ENCODE measurements around the gene NFASC. TPM values are rescaled to one million over a fixed set of nuclear protein-coding genes. Genes with fewer than 3 reads are reported as not detected.

The NFASC gene
- total RNA-seq, 2 experiments from 2014 or later: not detected

- no TSS peak for BruUV-seq (replicated peaks)
- Histone ChIP-seq H3K9me2 (ENCODE audit: insufficient read depth, low read length) (no peaks in the 10 kb centered on the region), H2AFZ (ENCODE audit: low read length) (no peak overlapping the region), H3K4me1 (ENCODE audit: insufficient read depth, low read length, poor library complexity, severe bottlenecking) (no peaks in the 10 kb centered on the region), H3K9me3 (ENCODE audit: low read length) (no peaks in the 10 kb centered on the region), H3K79me2 (ENCODE audit: insufficient read depth, low read depth, low read length) (no peaks in the 10 kb centered on the region), H3K4me2 (ENCODE audit: low read length) (no peak overlapping the region), H3K36me3 (ENCODE audit: insufficient read depth, low read length) (no peaks in the 10 kb centered on the region), H3K4me3 (ENCODE audit: low read depth, low read length, poor library complexity, severe bottlenecking) (no peak overlapping the region), H4K20me1 (ENCODE audit: insufficient read depth, low read length) (no peaks in the 10 kb centered on the region), H3K27ac (ENCODE audit: low read depth, low read length, poor library complexity, severe bottlenecking) (no peak overlapping the region)
- DNase-seq (ENCODE audit: low spot score): no peak
- ChIA-PET CTCF (ENCODE audit: unreplicated experiment) (no interaction called here), POLR2A (no interaction called here)
- TF ChIP-seq, protein P1, sequence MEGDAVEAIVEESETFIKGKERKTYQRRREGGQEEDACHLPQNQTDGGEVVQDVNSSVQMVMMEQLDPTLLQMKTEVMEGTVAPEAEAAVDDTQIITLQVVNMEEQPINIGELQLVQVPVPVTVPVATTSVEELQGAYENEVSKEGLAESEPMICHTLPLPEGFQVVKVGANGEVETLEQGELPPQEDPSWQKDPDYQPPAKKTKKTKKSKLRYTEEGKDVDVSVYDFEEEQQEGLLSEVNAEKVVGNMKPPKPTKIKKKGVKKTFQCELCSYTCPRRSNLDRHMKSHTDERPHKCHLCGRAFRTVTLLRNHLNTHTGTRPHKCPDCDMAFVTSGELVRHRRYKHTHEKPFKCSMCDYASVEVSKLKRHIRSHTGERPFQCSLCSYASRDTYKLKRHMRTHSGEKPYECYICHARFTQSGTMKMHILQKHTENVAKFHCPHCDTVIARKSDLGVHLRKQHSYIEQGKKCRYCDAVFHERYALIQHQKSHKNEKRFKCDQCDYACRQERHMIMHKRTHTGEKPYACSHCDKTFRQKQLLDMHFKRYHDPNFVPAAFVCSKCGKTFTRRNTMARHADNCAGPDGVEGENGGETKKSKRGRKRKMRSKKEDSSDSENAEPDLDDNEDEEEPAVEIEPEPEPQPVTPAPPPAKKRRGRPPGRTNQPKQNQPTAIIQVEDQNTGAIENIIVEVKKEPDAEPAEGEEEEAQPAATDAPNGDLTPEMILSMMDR (conservative IDR thresholded peaks at IDR 0.05; ENCODE audit: low read length): no peak
- no peak for TF ChIP-seq EZH2phosphoT487 (IDR thresholded peaks at IDR 0.05; ENCODE audit: borderline replicate concordance, low read depth, low read length)
- intact Hi-C loops (cut with micrococcal nuclease; ENCODE audit: unreplicated experiment): no loop called here
These were observed 174.5 kb downstream of the NFASC start for GRCh38 chr1:205045146-205045545.

DNA sequence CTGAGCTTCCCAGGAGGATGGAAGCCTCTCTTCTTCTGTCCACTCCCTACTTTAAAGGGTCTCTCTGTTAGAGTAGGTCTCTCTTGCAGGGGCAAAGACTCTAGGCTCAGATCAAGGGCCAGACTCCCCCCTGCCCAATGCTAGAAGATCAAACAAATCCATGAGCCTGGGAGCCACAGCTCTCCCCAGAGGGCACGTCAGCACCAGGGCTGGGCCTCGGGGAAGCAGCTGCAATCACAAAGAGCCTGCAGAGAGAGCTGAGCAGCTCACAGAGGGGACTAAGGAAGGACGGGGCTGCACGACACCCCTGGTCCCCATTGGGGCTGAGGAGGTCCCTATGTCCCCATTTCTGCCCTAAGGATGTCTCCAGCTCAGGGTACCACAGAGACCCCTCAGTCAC, 176.2 kb downstream of the NFASC start:
- H3K9me2 ChIP-seq (ENCODE audit: insufficient read depth, low read length): no peaks in the 10 kb centered on the region
- POLR2A ChIA-PET: no interaction called here
- H3K36me3 ChIP-seq (ENCODE audit: insufficient read depth, low read length): no peaks in the 10 kb centered on the region
- no peak for TF ChIP-seq EZH2phosphoT487 (IDR thresholded peaks at IDR 0.05; ENCODE audit: borderline replicate concordance, low read depth, low read length)
- TF ChIP-seq, protein P1 (conservative IDR thresholded peaks at IDR 0.05; ENCODE audit: low read length): no peak
- no peak for DNase-seq (ENCODE audit: low spot score)
- no TSS peak for BruUV-seq (replicated peaks)
- no peak overlapping the region for H3K27ac ChIP-seq (ENCODE audit: low read depth, low read length, poor library complexity, severe bottlenecking)
- H3K4me1 ChIP-seq (ENCODE audit: insufficient read depth, low read length, poor library complexity, severe bottlenecking): no peaks in the 10 kb centered on the region
- H3K4me3 ChIP-seq (ENCODE audit: low read depth, low read length, poor library complexity, severe bottlenecking): no peak overlapping the region
- H2AFZ ChIP-seq (ENCODE audit: low read length): no peak overlapping the region
- H3K4me2 ChIP-seq (ENCODE audit: low read length): no peak overlapping the region
- CTCF ChIA-PET (ENCODE audit: unreplicated experiment): no interaction called here
- H3K79me2 ChIP-seq (ENCODE audit: insufficient read depth, low read depth, low read length): no peaks in the 10 kb centered on the region
- intact Hi-C loops (cut with micrococcal nuclease; ENCODE audit: unreplicated experiment): no loop called here
- H3K9me3 ChIP-seq (ENCODE audit: low read length): no peaks in the 10 kb centered on the region
- H4K20me1 ChIP-seq (ENCODE audit: insufficient read depth, low read length): no peaks in the 10 kb centered on the region

DNA sequence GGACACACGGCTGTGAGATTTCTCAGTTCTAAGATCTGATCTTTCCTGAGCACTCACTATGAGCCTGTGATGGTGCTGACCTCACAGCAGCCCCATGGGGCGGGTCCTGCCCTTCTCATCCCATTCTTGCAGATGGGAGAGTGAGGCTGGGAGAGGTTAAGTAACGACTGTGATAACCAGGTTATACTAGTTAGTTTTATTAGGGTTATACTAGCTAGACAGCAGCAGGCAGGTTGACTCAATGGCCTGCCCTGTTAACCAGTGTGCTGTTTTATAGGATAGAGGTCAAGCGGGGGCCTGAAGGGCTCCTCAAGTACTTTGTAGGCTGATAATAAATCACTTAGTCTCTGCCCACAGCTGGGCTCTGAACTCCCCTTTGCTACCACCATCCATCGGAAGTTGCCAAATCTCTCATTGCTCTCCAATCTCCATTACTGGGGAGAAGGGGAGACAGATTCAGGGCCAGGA, 177.1 kb downstream of the NFASC start:
- no TSS peak for BruUV-seq (replicated peaks)
- ChIA-PET CTCF (ENCODE audit: unreplicated experiment) (no interaction called here), POLR2A (no interaction called here)
- Histone ChIP-seq H3K79me2 (ENCODE audit: insufficient read depth, low read depth, low read length) (no peaks in the 10 kb centered on the region), H3K4me2 (ENCODE audit: low read length) (no peak overlapping the region), H3K4me3 (ENCODE audit: low read depth, low read length, poor library complexity, severe bottlenecking) (no peak overlapping the region), H3K27ac (ENCODE audit: low read depth, low read length, poor library complexity, severe bottlenecking) (no peak overlapping the region), H3K9me3 (ENCODE audit: low read length) (no peaks in the 10 kb centered on the region), H2AFZ (ENCODE audit: low read length) (no peak overlapping the region), H4K20me1 (ENCODE audit: insufficient read depth, low read length) (no peaks in the 10 kb centered on the region), H3K4me1 (ENCODE audit: insufficient read depth, low read length, poor library complexity, severe bottlenecking) (peaks cover 4% of the 10 kb centered on the region), H3K9me2 (ENCODE audit: insufficient read depth, low read length) (no peaks in the 10 kb centered on the region), H3K36me3 (ENCODE audit: insufficient read depth, low read length) (no peaks in the 10 kb centered on the region)
- no peak for DNase-seq (ENCODE audit: low spot score)
- TF ChIP-seq EZH2phosphoT487 (IDR thresholded peaks at IDR 0.05; ENCODE audit: borderline replicate concordance, low read depth, low read length): no peak
- TF ChIP-seq, protein P1 (conservative IDR thresholded peaks at IDR 0.05; ENCODE audit: low read length): no peak
- intact Hi-C loops (cut with micrococcal nuclease; ENCODE audit: unreplicated experiment): no loop called here
